ENCODE data around the gene LYZL2.
"Not testable (repeated sequence)": the region's sequence is repeated elsewhere in the genome, so short reads cannot be mapped to it uniquely, and the experiment has no call there.

The LYZL2 gene

GRCh38 chr10:30660314-30660713 is 30.8 kb upstream of the LYZL2 start:
- H3K36me3 ChIP-seq (ENCODE audit: control insufficient read depth, insufficient read depth, low read length); H3K4me1 ChIP-seq (ENCODE audit: control insufficient read depth, insufficient read depth, low read length); H3K27ac ChIP-seq (ENCODE audit: low read length); H3K9me3 ChIP-seq (ENCODE audit: control insufficient read depth, insufficient read depth, low read length); DNase-seq (ENCODE audit: low read depth, low spot score); H3K4me3 ChIP-seq (ENCODE audit: low read length); H3K27me3 ChIP-seq (ENCODE audit: control insufficient read depth, insufficient read depth, low read length): not testable (repeated sequence)
- WGBS (ENCODE audit: insufficient coverage, insufficient read length), result no CpG with 5 or more reads among the region's 3 CpGs

- DNase-seq (ENCODE audit: low read depth, low spot score), result no peak
- no peak overlapping the region for H3K4me3 ChIP-seq (ENCODE audit: low read length)
- no peaks in the 10 kb centered on the region for H3K27me3 ChIP-seq (ENCODE audit: control insufficient read depth, insufficient read depth, low read length)
- no peaks in the 10 kb centered on the region for H3K36me3 ChIP-seq (ENCODE audit: control insufficient read depth, insufficient read depth, low read length)
- H3K4me1 ChIP-seq (ENCODE audit: control insufficient read depth, insufficient read depth, low read length), result no peaks in the 10 kb centered on the region
- no peak overlapping the region for H3K27ac ChIP-seq (ENCODE audit: low read length)
- H3K9me3 ChIP-seq (ENCODE audit: control insufficient read depth, insufficient read depth, low read length), result no peaks in the 10 kb centered on the region
- WGBS (ENCODE audit: insufficient coverage, insufficient read length), result no CpG with 5 or more reads among the region's 5 CpGs
These were observed 26.7 kb upstream of the LYZL2 start for GRCh38 chr10:30656233-30656632.

DNA sequence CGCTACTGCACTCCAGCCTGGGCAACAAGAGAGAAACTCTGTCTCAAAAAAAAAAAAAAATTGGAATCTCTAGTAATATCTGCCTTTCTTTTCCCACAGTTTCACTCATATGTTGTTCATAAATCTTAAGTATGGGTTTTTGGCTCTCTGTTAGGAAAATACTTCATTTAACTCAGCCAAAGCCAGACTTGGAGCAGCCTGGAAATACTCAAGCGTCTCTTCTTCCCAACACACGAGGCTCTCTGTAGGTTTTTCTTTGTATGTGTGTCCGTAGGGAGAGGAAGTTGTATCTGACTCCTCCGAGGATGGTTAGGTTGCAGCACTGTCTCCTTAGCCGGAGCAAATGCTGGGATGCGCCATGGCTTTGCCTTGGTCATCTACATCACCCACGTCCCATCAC is 25.4 kb upstream of the LYZL2 start:
- not testable (repeated sequence) for H3K4me3 ChIP-seq (ENCODE audit: low read length); H3K36me3 ChIP-seq (ENCODE audit: control insufficient read depth, insufficient read depth, low read length); H3K4me1 ChIP-seq (ENCODE audit: control insufficient read depth, insufficient read depth, low read length); H3K9me3 ChIP-seq (ENCODE audit: control insufficient read depth, insufficient read depth, low read length); H3K27me3 ChIP-seq (ENCODE audit: control insufficient read depth, insufficient read depth, low read length); H3K27ac ChIP-seq (ENCODE audit: low read length); DNase-seq (ENCODE audit: low read depth, low spot score)
- WGBS (ENCODE audit: insufficient coverage, insufficient read length), result no CpG with 5 or more reads among the region's 8 CpGs

DNA sequence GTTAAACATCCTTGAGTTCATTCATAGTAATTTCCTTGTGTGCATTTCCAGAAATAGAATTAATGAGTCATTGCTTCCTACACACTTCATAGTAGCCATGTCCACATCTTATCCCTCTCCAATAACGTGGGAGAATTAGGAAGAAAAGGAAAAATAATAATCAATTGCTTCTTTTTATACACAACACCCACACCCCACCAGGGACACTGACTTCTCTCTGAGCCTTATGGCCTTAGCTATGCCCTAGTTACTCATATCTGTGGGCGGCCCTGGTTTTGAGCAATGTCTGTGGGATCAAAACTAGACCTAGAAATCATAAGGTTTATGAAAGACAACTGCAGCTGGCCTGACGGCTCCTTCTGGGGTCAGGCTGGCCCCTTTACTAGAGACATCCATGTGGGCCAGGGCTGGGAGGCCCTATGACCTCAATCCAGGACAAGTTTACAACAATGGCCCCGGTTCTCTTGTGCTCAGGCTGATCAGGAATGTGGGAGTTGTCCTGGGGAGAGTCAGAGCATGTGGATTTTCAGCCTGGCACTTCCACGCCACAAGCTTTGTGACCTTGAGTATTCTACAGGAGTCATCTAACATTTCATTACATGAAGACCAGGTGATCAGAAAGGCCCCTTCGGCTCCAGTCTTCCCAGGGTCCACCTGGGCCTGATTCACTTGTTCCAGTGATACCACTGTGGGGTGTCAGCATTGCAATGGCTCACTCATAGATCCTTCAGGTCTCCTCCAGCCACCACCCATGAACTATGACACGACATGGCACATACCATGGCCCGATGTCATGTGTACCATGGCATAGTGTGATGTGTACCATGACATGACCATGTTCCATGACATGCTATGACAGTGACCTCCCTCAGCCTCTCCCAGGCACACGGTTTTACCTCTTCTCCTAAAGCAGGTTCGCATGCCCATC is 22.2 kb upstream of the LYZL2 start:
- H3K4me1 ChIP-seq (ENCODE audit: control insufficient read depth, insufficient read depth, low read length); H3K27me3 ChIP-seq (ENCODE audit: control insufficient read depth, insufficient read depth, low read length); H3K27ac ChIP-seq (ENCODE audit: low read length); H3K9me3 ChIP-seq (ENCODE audit: control insufficient read depth, insufficient read depth, low read length); H3K4me3 ChIP-seq (ENCODE audit: low read length); H3K36me3 ChIP-seq (ENCODE audit: control insufficient read depth, insufficient read depth, low read length); DNase-seq (ENCODE audit: low read depth, low spot score): not testable (repeated sequence)
- no CpG with 5 or more reads among the region's 10 CpGs for WGBS (ENCODE audit: insufficient coverage, insufficient read length)

GRCh38 chr10:30647089-30647488 is 17.5 kb upstream of the LYZL2 start:
- DNase-seq (ENCODE audit: low read depth, low spot score), result no peak
- Histone ChIP-seq H3K9me3 (ENCODE audit: control insufficient read depth, insufficient read depth, low read length) (no peaks in the 10 kb centered on the region), H3K4me1 (ENCODE audit: control insufficient read depth, insufficient read depth, low read length) (peaks cover 1% of the 10 kb centered on the region), H3K27ac (ENCODE audit: low read length) (no peak overlapping the region), H3K36me3 (ENCODE audit: control insufficient read depth, insufficient read depth, low read length) (no peaks in the 10 kb centered on the region), H3K27me3 (ENCODE audit: control insufficient read depth, insufficient read depth, low read length) (no peaks in the 10 kb centered on the region), H3K4me3 (ENCODE audit: low read length) (no peak overlapping the region)
- WGBS (ENCODE audit: insufficient coverage, insufficient read length), result no CpG with 5 or more reads among the region's 8 CpGs

DNA sequence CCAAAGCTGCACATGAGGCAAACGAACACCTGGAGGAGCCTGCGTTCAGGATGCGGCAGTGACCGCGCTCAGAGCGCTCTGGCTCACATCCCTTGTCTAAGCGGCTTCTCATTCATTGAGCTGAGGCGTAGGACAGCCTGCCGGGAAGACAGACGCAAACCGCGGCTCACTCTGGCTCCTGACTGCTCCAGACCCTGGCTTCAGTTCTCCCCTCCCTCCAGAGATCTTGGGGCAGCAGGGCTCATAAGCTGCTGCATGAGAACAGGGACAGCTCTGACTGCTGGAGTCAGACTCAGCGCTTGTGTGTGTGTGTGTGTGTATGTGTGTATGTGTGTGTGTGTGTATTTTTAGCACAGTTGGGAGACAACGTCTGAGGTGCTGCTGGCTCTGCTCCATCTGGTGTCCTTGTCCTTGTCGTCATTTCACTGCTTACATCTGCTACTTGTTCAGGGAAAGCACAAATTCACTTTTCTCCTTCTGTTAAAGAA is 15.8 kb upstream of the LYZL2 start:
- Histone ChIP-seq H3K4me3 (ENCODE audit: low read length) (no peak overlapping the region), H3K36me3 (ENCODE audit: control insufficient read depth, insufficient read depth, low read length) (no peaks in the 10 kb centered on the region), H3K4me1 (ENCODE audit: control insufficient read depth, insufficient read depth, low read length) (peaks cover 3% of the 10 kb centered on the region), H3K27me3 (ENCODE audit: control insufficient read depth, insufficient read depth, low read length) (no peaks in the 10 kb centered on the region), H3K27ac (ENCODE audit: low read length) (no peak overlapping the region), H3K9me3 (ENCODE audit: control insufficient read depth, insufficient read depth, low read length) (no peaks in the 10 kb centered on the region)
- DNase-seq (ENCODE audit: low read depth, low spot score), result no peak
- no CpG with 5 or more reads among the region's 15 CpGs for WGBS (ENCODE audit: insufficient coverage, insufficient read length)

GRCh38 chr10:30644408-30644861 is 14.9 kb upstream of the LYZL2 start:
- H3K27me3 ChIP-seq (ENCODE audit: control insufficient read depth, insufficient read depth, low read length), result not testable (repeated sequence)
- no CpG with 5 or more reads among the region's 5 CpGs for WGBS (ENCODE audit: insufficient coverage, insufficient read length)

DNA sequence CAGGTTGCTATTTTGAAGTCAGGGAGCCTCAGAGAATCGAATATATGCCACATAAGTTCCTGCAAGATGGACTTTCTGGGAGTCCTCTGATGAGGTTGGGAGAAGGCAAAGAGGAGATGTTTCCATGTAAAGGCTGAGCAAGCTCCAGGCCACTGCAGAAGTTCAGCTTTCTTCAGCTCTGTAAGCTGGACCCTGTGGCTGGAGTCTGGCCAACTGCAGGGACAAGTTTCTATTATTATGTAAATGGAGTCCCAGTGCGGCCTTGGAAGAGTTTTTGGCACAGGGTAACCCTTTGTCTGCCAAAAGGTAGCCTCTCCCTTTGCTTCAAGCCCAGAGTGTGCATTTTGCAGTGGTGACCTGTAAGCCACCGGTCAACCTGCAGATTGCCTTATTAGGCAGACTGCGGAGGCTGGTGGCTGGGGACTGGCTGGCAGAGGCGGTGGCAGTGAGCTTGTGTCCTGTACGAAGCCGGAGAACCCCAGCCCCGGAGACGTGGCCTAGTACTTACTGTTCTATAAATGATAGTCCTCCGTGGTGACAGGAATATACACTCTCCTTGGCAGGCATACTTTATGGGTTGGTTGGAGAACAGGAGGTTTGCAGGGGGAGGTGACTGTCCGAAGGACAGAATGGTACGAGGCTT is 14.1 kb upstream of the LYZL2 start:
- WGBS (ENCODE audit: insufficient coverage, insufficient read length), result no CpG with 5 or more reads among the region's 12 CpGs
- H3K36me3 ChIP-seq (ENCODE audit: control insufficient read depth, insufficient read depth, low read length); DNase-seq (ENCODE audit: low read depth, low spot score); H3K9me3 ChIP-seq (ENCODE audit: control insufficient read depth, insufficient read depth, low read length); H3K27me3 ChIP-seq (ENCODE audit: control insufficient read depth, insufficient read depth, low read length); H3K27ac ChIP-seq (ENCODE audit: low read length); H3K4me3 ChIP-seq (ENCODE audit: low read length); H3K4me1 ChIP-seq (ENCODE audit: control insufficient read depth, insufficient read depth, low read length): not testable (repeated sequence)

More at GRCh38 chr10:30644408-30644861, 14.9 kb upstream of the LYZL2 start:
- H3K4me1 ChIP-seq (ENCODE audit: control insufficient read depth, insufficient read depth, low read length); H3K36me3 ChIP-seq (ENCODE audit: control insufficient read depth, insufficient read depth, low read length); H3K9me3 ChIP-seq (ENCODE audit: control insufficient read depth, insufficient read depth, low read length); DNase-seq (ENCODE audit: low read depth, low spot score); H3K4me3 ChIP-seq (ENCODE audit: low read length); H3K27ac ChIP-seq (ENCODE audit: low read length): not testable (repeated sequence)

DNA sequence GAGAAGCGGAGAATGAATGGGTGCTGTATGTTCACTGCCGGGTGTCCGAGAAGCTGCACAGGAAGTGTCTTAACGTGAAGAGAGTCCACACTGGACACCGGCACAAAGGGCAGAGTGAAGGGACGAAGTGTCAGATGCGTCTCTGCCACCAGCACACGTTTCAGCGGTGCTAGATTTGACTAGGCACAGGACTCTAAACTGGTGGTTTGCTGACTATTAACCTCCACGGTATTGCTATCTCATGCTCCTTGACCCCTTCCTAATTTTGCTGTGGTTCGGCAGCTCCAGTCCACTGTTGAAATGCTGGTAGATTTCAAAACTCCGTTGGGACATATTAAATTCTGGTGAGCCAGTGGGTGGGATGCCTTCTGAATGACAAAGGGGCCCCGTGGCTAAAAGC is 13.3 kb upstream of the LYZL2 start:
- H3K4me3 ChIP-seq (ENCODE audit: low read length); H3K9me3 ChIP-seq (ENCODE audit: control insufficient read depth, insufficient read depth, low read length); H3K27me3 ChIP-seq (ENCODE audit: control insufficient read depth, insufficient read depth, low read length); DNase-seq (ENCODE audit: low read depth, low spot score); H3K27ac ChIP-seq (ENCODE audit: low read length); H3K36me3 ChIP-seq (ENCODE audit: control insufficient read depth, insufficient read depth, low read length); H3K4me1 ChIP-seq (ENCODE audit: control insufficient read depth, insufficient read depth, low read length): not testable (repeated sequence)
- no CpG with 5 or more reads among the region's 13 CpGs for WGBS (ENCODE audit: insufficient coverage, insufficient read length)

DNA sequence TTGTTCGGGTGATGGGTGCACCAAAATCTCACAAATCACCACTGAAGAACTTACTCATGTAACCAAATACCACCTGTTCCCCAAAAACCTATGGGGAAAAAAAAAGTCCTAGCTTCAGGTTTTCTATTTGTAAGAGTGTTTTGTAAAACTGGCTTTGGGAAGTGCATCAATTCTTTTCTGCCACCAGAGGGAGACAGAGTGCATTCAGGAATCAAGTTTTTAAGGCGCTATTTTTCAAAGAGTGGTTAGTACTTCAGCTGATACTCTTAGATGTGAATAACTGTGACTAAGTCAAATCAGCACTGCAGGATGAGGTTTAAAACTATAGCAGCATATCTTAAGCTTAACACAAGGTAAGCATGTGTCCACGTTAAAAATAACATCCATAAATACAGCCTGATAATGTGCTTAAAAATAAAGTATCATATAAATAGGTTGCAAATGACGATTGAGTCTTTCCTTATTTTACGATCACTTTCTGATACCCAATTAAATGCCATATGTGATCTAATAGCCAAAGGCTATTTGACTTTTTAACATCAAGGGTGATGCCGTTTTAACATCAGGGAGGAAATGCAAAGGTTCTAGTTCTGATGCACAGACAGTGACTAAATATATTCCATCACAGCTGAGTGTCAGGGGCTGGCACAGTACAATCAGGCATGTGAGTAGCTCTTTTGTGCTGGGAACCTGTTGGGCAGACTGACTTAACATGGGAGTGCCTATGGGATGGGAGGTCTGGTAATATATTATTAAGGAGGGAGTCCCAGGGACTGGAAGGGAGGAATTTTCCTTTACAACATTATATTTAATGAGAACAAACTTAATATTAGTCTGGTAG is 10.6 kb upstream of the LYZL2 start:
- Histone ChIP-seq H3K4me3 (ENCODE audit: low read length) (no peak overlapping the region), H3K27me3 (ENCODE audit: control insufficient read depth, insufficient read depth, low read length) (no peaks in the 10 kb centered on the region), H3K27ac (ENCODE audit: low read length) (no peak overlapping the region), H3K9me3 (ENCODE audit: control insufficient read depth, insufficient read depth, low read length) (no peaks in the 10 kb centered on the region), H3K36me3 (ENCODE audit: control insufficient read depth, insufficient read depth, low read length) (no peaks in the 10 kb centered on the region), H3K4me1 (ENCODE audit: control insufficient read depth, insufficient read depth, low read length) (peaks cover 3% of the 10 kb centered on the region; the same call in 1 of the 2 replicates)
- WGBS (ENCODE audit: insufficient coverage, insufficient read length), result no CpG with 5 or more reads among the region's 6 CpGs
- DNase-seq (ENCODE audit: low read depth, low spot score), result peak; percentile 37
